VCaP (cell line): ENCODE data around the gene CDC5L.

Experiments used
- H3K27ac ChIP-seq: fragments of 450-650 bp; 2 replicates; pipeline ENCODE4 v1.5.1; 2017
- TF ChIP-seq, protein P1 (sequence below): fragments of 450-650 bp; conservative IDR thresholded peaks from 2 replicates; pipeline ENCODE4 v1.5.1; 2017; ENCODE audit warnings: mild to moderate bottlenecking, moderate library complexity

The CDC5L gene

DNA sequence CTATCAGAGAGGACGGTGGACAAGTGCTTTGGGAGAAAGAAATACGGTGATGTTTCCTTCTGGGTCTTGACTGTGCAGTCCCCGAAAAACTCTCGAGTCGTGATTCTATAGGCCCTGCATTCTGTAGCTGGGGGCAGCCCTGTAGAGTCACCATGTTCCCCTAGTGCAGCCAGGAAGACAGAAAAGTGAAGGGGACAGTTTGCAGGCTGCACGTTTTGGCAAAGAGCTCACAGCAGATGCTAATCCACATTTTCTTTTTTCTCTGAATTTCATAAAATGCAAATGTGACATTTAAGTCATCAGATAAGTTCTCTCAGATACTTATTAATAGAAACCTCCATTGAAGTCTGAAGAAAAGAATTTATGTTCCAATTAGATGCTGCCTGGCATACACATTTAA is 25.6 kb upstream of the CDC5L start:
- no peak overlapping the region for H3K27ac ChIP-seq
- TF ChIP-seq, protein P1, sequence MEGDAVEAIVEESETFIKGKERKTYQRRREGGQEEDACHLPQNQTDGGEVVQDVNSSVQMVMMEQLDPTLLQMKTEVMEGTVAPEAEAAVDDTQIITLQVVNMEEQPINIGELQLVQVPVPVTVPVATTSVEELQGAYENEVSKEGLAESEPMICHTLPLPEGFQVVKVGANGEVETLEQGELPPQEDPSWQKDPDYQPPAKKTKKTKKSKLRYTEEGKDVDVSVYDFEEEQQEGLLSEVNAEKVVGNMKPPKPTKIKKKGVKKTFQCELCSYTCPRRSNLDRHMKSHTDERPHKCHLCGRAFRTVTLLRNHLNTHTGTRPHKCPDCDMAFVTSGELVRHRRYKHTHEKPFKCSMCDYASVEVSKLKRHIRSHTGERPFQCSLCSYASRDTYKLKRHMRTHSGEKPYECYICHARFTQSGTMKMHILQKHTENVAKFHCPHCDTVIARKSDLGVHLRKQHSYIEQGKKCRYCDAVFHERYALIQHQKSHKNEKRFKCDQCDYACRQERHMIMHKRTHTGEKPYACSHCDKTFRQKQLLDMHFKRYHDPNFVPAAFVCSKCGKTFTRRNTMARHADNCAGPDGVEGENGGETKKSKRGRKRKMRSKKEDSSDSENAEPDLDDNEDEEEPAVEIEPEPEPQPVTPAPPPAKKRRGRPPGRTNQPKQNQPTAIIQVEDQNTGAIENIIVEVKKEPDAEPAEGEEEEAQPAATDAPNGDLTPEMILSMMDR, result no peak

DNA sequence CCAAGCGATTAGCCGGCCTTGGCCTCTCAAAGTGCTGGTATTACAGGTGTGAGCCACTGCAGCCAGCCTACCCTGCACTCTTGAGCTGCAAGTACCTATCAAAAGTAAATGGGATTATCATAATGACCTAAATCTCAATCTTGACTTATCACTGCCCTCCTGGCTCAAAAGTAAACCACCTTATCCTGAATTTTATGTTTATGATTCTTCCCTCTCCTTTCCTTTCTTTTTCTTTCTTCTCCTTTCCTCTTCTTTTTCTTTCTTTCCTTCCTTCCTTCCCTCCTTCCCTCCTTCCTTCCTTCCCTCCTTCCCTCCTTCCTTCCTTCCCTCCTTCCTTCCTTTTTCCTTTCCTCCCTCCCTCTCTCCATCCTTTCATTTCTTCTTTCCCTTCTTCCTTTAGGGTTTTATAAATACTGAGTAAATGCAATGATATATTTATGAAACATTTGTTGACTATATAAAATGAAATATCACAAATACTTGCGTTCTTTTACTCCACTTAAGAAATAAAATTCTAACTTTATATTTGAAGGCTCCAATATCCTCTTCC is 24.1 kb upstream of the CDC5L start:
- H3K27ac ChIP-seq, result no peak overlapping the region
- TF ChIP-seq, protein P1, result no peak

DNA sequence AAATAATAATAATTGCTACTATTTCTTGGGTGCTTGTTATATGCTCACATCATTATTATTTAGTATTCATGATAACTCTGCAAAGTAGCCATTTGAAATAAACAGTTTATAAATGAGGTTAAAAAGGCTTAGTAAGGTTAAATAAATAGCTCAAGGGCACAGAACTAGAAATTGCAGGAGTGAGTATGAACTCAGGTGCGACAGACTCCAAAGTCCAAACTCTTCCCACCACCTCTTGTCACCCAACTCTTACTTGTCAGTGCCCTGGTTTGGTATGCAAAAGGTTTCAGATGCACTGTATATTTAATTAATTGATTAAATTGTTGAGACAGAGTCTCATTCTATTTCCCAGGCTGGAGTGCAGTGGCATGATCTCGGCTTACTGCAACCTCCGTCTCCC is 20.7 kb upstream of the CDC5L start:
- H3K27ac ChIP-seq, result no peak overlapping the region
- TF ChIP-seq, protein P1, result no peak

DNA sequence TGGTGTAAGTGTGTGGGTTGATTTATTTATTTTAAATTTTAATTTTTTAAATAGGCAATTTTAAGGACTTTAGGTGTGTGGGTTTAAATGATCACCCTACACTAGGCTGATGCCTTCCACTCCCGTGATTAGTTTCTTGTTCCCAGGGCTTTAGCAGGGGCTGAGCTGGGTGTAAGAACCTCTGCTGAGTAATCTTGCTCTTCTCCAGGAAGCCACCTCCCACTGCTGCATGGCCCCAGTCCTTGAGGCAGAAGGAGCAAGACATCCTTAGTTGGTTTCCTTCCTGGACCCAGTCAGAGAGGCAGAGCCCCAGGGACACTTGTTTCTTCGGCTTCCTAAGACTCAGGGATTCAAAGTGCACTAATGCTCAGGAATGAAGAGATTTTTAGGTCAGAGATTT is 19.8 kb upstream of the CDC5L start:
- H3K27ac ChIP-seq, result no peak overlapping the region
- TF ChIP-seq, protein P1, result no peak

DNA sequence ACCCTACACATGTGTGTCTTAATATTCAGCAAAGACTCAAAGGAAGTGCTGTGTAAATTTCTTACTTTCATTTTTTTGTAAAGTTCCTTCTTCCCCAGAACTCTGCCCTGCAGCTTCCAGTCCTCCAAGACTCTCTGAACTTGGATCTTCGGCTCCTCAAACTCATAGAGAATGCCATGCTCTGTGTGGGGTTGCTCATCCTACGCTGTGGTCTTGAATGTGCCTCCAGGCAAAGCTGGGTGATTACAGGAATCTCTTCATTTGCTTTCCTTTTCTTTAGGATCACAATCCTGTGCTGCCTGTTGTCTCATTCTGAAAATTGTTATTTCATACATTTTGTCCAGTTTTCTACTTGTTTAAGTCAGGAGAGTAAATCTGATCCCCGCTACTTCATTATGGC is 14.5 kb upstream of the CDC5L start:
- no peak overlapping the region for H3K27ac ChIP-seq
- TF ChIP-seq, protein P1, result no peak

DNA sequence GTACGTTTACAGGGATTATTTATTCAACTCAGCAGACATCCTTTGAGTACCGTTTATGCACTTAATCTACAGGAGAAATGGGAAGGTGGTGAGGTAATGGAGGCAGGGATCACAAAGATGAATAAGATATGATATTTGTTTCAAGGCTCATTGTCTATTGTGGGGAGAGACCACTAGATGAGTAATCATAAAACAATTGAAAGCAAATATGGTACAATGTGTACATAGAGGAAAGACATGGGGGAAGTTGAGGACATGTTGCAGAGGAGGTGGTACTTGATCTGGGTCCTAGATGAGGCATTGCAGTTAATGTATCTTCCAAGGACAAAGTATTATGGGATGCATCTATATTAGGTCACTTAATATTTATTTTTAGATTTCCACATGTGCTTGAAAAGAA is 13.7 kb upstream of the CDC5L start:
- TF ChIP-seq, protein P1, result no peak
- no peak overlapping the region for H3K27ac ChIP-seq

DNA sequence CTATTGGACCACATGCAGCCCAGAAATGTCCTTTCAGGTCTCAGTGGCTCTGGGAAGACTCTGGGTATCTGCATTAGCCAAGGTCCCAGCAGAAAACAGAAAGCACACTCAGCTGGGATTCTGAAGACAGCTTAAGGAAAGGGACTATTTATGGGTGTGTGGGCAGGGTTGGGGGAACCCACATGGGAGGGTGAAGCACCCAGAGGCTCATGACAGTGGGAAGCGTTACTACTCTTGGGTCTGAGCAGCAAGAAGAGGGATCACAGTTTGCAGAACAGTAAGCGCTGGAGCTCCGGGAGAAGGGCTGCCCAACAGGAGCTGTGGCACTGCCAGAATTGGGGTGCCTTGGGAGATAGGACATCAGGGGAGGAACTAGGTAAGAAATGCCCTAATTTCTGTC is 12.4 kb upstream of the CDC5L start:
- no peak overlapping the region for H3K27ac ChIP-seq
- TF ChIP-seq, protein P1, result no peak
